Liver (tissue), 9 donors: ENCODE results near the gene KLHL2. TPM values are rescaled to one million over a fixed set of nuclear protein-coding genes. Genes with fewer than 3 reads are reported as not detected.

Source experiments
- DNase-seq: peaks from one replicate; pipeline ENCODE4 v3.0.0-alpha.2; 2017; ENCODE audit warnings: low spot score
- H3K27ac ChIP-seq, 2 donors: one replicate each; pipeline ENCODE4 v1.7.0; 2013; ENCODE audit warnings: inconsistent platforms in 2 of 2, low read length in 2 of 2, control low read depth in 1 of 2, low read depth in 1 of 2, mild to moderate bottlenecking in 1 of 2
- H3K27me3 ChIP-seq, 4 donors: one replicate each; pipeline versions ENCODE4 v1.6.1 to v1.7.0; 2013; ENCODE audit warnings: low read length in 3 of 4, inconsistent platforms in 1 of 4, mild to moderate bottlenecking in 1 of 4, moderate library complexity in 1 of 4; ENCODE audit not compliant: control insufficient read depth in 4 of 4, insufficient read depth in 4 of 4
- H3K36me3 ChIP-seq, 4 donors: one replicate each; pipeline versions ENCODE4 v1.6.1 to v1.7.0; 2013; ENCODE audit warnings: low read length in 3 of 4, mild to moderate bottlenecking in 3 of 4, low read depth in 1 of 4, moderate library complexity in 1 of 4; ENCODE audit not compliant: control insufficient read depth in 4 of 4, insufficient read depth in 3 of 4
- H3K4me1 ChIP-seq, 4 donors: one replicate each; pipeline versions ENCODE4 v1.6.1 to v1.7.0; 2013; ENCODE audit warnings: low read length in 3 of 4, mild to moderate bottlenecking in 3 of 4, moderate library complexity in 1 of 4; ENCODE audit not compliant: control insufficient read depth in 4 of 4, insufficient read depth in 4 of 4
- H3K4me3 ChIP-seq, 3 donors: one replicate each; pipeline versions ENCODE4 v1.6.1 to v1.7.0; 2013; ENCODE audit warnings: low read length in 3 of 3, control low read depth in 1 of 3, low read depth in 1 of 3, mild to moderate bottlenecking in 1 of 3
- H3K9ac ChIP-seq, 2 donors: one replicate each; pipeline ENCODE4 v1.7.0; 2013; ENCODE audit warnings: low read length in 2 of 2, mild to moderate bottlenecking in 2 of 2, moderate library complexity in 2 of 2, control low read depth in 1 of 2, low read depth in 1 of 2
- H3K9me3 ChIP-seq, 4 donors: one replicate each; pipeline versions ENCODE4 v1.6.1 to v1.7.0; 2013; ENCODE audit warnings: low read length in 3 of 4; ENCODE audit not compliant: control insufficient read depth in 4 of 4
- EGR1 ChIP-seq, 2 donors: IDR thresholded peaks; 2 replicates each; pipeline ENCODE4 v1.6.1; 2016 to 2018; ENCODE audit warnings: antibody characterized with exemption in 2 of 2, low read depth in 2 of 2
- FOXA1 ChIP-seq: IDR thresholded peaks from 2 replicates; pipeline ENCODE4 v1.6.1; 2016; ENCODE audit warnings: antibody characterized with exemption
- FOXA2 ChIP-seq: IDR thresholded peaks from 2 replicates; pipeline ENCODE4 v1.6.1; 2016; ENCODE audit warnings: antibody characterized with exemption
- GABPA ChIP-seq, 2 donors: IDR thresholded peaks in 1 of 2; conservative IDR thresholded peaks in 1 of 2; 2 replicates each; pipeline ENCODE4 v1.6.1; 2016; ENCODE audit warnings: antibody characterized with exemption in 2 of 2, mild to moderate bottlenecking in 1 of 2, moderate library complexity in 1 of 2
- HNF4A ChIP-seq, 2 donors: conservative IDR thresholded peaks; 2 replicates each; pipeline ENCODE4 v1.6.1; 2016; ENCODE audit warnings: antibody characterized with exemption in 2 of 2, mild to moderate bottlenecking in 2 of 2
- HNF4G ChIP-seq: IDR thresholded peaks from 2 replicates; pipeline ENCODE4 v1.6.1; 2016; ENCODE audit warnings: antibody characterized with exemption
- JUND ChIP-seq, 2 donors: IDR thresholded peaks; 2 replicates each; pipeline ENCODE4 v1.6.1; 2016; ENCODE audit warnings: antibody characterized with exemption in 2 of 2
- RAD21 ChIP-seq, 2 donors: IDR thresholded peaks; 2 replicates each; pipeline ENCODE4 v1.6.1; 2016; ENCODE audit warnings: antibody characterized with exemption in 2 of 2, mild to moderate bottlenecking in 2 of 2
- RXRA ChIP-seq, 2 donors: IDR thresholded peaks; 2 replicates each; pipeline ENCODE4 v1.6.1; 2017 to 2018; ENCODE audit warnings: antibody characterized with exemption in 2 of 2, mild to moderate bottlenecking in 1 of 2
- SP1 ChIP-seq: IDR thresholded peaks from 2 replicates; pipeline ENCODE4 v1.6.1; 2018; ENCODE audit warnings: antibody characterized with exemption, mild to moderate bottlenecking
- TAF1 ChIP-seq: conservative IDR thresholded peaks from 2 replicates; pipeline ENCODE4 v1.6.1; 2016; ENCODE audit warnings: antibody characterized with exemption, mild to moderate bottlenecking
- YY1 ChIP-seq: IDR thresholded peaks from 2 replicates; pipeline ENCODE4 v1.6.1; 2016; ENCODE audit warnings: antibody characterized with exemption, mild to moderate bottlenecking
- whole genome bisulfite sequencing: extraction: QIAGEN DNeasy Blood & Tissue Kit; methylation state at CpG from one replicate; pipeline ENCODE4 v1.1.7; 2013; 5-methylcytosine and 5-hydroxymethylcytosine counted together
- polyA plus RNA-seq, 2 donors: library from polyadenylated mRNA; stranded (reverse) in 1 of 2; unstranded in 1 of 2; fragments of 200-250 nt in 1 of 2; fragments of >200 nt in 1 of 2; fragmentation: Nextera tagmentation in 1 of 2; extraction: Ambion mirVana in 1 of 2; gene quantifications; one replicate each; pipeline versions ENCODE4 v1.2.1 to v1.2.3, GENCODE V29; 2013 to 2015
- total RNA-seq, 2 donors: library from RNA; depleted of rRNA; stranded (reverse); fragments of >200 nt; gene quantifications; one replicate each; pipeline ENCODE4 v1.2.3, GENCODE V29; 2014
- TF ChIP-seq, protein P1 (sequence below): IDR thresholded peaks from 2 replicates; pipeline ENCODE4 v1.6.1; 2016; ENCODE audit warnings: antibody characterized with exemption, mild to moderate bottlenecking
- TF ChIP-seq, protein P2 (sequence below): IDR thresholded peaks from 2 replicates; pipeline ENCODE4 v1.6.1; 2016; ENCODE audit warnings: antibody characterized with exemption
- donor health status: healthy.
- donor health status: healthy.
- donor health status: healthy.
- donor health status: healthy.
- donor health status: healthy.

KLHL2 gene
- total and polyA plus RNA-seq, 4 donors, result 10.0 to 37.9 (median 13.6) TPM

DNA sequence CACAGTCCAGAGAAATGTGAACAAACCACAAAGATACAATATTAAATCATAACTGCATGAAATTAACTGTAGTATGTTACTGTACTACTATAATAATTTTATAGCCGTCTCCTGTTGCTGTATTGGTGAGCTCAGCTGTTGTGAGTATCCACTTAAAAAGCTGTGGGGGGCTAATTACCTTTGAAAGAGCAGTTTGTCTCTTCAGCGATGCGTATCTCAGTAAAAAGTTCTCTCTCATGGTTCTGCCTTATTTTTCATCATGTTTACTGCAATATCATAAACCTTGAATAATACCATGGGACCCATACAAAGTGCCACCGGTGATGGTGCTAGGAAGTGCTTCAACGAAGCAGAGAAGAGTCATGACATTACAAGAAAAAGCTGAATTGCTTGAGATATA lies 111.7 kb downstream of the KLHL2 start:
- Histone ChIP-seq H3K4me3 (no peak overlapping the region), H3K9me3 (no peaks in the 10 kb centered on the region), H3K9ac (no peak overlapping the region), H3K4me1 (no peaks in the 10 kb centered on the region), H3K27ac (no peak overlapping the region), H3K27me3 (no peaks in the 10 kb centered on the region), H3K36me3 (peaks cover 0 to 12% (median 1%) of the 10 kb centered on the region in 4 donors)
- TF ChIP-seq, protein P1, sequence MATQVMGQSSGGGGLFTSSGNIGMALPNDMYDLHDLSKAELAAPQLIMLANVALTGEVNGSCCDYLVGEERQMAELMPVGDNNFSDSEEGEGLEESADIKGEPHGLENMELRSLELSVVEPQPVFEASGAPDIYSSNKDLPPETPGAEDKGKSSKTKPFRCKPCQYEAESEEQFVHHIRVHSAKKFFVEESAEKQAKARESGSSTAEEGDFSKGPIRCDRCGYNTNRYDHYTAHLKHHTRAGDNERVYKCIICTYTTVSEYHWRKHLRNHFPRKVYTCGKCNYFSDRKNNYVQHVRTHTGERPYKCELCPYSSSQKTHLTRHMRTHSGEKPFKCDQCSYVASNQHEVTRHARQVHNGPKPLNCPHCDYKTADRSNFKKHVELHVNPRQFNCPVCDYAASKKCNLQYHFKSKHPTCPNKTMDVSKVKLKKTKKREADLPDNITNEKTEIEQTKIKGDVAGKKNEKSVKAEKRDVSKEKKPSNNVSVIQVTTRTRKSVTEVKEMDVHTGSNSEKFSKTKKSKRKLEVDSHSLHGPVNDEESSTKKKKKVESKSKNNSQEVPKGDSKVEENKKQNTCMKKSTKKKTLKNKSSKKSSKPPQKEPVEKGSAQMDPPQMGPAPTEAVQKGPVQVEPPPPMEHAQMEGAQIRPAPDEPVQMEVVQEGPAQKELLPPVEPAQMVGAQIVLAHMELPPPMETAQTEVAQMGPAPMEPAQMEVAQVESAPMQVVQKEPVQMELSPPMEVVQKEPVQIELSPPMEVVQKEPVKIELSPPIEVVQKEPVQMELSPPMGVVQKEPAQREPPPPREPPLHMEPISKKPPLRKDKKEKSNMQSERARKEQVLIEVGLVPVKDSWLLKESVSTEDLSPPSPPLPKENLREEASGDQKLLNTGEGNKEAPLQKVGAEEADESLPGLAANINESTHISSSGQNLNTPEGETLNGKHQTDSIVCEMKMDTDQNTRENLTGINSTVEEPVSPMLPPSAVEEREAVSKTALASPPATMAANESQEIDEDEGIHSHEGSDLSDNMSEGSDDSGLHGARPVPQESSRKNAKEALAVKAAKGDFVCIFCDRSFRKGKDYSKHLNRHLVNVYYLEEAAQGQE, result no peak
- no peak for TF ChIP-seq RXRA (IDR thresholded peaks at IDR 0.05)
- no peak for DNase-seq
- WGBS, result 98% methylated on average over 5 of the region's 5 CpGs

DNA sequence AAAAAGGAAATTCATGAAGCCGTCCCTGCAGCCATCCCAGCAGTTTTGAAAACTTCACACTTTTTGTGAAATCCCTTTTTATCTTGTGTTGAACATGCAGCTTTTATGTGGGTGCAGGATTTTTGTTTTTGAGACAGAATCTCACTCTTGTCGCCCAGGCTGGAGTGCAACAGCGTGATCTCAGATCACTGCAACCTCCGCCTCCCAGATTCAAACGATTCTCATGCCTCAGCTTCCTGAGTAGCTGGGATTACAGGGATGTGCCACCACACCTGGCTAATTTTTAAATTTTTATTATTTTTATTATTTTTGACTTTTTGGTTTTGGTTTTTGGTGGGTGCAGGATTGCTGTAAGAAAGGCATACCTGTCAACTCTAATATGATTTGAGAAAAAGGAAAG lies 112.1 kb downstream of the KLHL2 start:
- TF ChIP-seq, protein P1, result no peak
- no peak for TF ChIP-seq EGR1 (IDR thresholded peaks at IDR 0.05; ENCODE audit: low read depth in 2 of 2)
- TF ChIP-seq TAF1, result no peak
- no peak for TF ChIP-seq YY1
- WGBS, result 94% methylated on average over 5 of the region's 5 CpGs
- peaks cover 0 to 12% (median under 1%) of the 10 kb centered on the region in 4 donors for H3K36me3 ChIP-seq
- no peak overlapping the region for H3K27ac ChIP-seq
- no peaks in the 10 kb centered on the region for H3K9me3 ChIP-seq
- no peaks in the 10 kb centered on the region for H3K4me1 ChIP-seq
- no peak for DNase-seq
- no peak overlapping the region for H3K4me3 ChIP-seq
- no peaks in the 10 kb centered on the region for H3K27me3 ChIP-seq
- no peak overlapping the region for H3K9ac ChIP-seq

DNA sequence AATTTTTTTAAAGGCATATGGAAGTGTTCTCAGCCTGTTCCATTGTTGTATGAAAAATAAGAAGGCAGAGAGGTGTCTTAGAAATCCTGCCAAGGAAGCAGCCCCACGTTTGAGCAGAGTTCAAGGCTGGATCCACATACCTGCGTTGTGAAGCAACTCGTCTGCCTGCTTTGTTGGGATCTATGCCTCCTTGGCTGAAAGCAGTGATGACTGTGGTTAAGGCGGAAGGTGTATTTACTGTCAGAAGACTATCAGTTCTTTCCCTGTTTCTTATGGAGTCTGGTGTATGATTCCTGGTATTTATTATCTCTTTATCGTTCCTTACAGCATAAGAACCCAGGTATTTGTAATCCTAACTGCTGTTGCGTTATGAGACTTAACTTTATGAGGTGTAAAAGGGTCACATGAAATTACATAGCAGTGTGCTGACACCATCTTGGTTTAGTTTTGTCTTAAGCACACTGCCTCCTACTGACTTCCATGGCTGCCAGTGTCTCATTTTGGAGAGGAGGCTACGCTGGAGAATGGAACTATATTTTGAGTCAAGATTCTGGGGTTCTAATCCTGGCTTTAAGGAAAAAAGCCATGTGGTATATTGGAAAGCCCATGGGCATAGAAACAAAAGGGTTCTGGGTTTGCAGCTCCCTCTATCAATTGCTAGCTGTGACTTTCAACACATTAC lies 117.0 kb downstream of the KLHL2 start:
- WGBS, result 92% methylated on average over 7 of the region's 7 CpGs
- Histone ChIP-seq H3K27ac (no peak overlapping the region), H3K4me3 (no peak overlapping the region), H3K4me1 (peaks cover 2 to 14% (median 7%) of the 10 kb centered on the region in 4 donors), H3K9me3 (no peaks in the 10 kb centered on the region), H3K36me3 (peaks cover 0 to 3% (median under 1%) of the 10 kb centered on the region in 4 donors), H3K27me3 (no peaks in the 10 kb centered on the region), H3K9ac (no peak overlapping the region)
- DNase-seq, result no peak
- TF ChIP-seq FOXA1, result no peak
- TF ChIP-seq RAD21 (IDR thresholded peaks at IDR 0.05), result no peak
- no peak for TF ChIP-seq JUND (IDR thresholded peaks at IDR 0.05)
- TF ChIP-seq EGR1 (IDR thresholded peaks at IDR 0.05; ENCODE audit: low read depth in 2 of 2), result no peak
- TF ChIP-seq GABPA (IDR thresholded peaks at IDR 0.05 in 1 of 2, conservative IDR thresholded peaks at IDR 0.05 in 1 of 2), result no peak
- TF ChIP-seq HNF4G, result no peak
- TF ChIP-seq, protein P1, result no peak
- no peak for TF ChIP-seq FOXA2
- TF ChIP-seq HNF4A (conservative IDR thresholded peaks at IDR 0.05), result no peak
- no peak for TF ChIP-seq SP1
- TF ChIP-seq, protein P2, sequence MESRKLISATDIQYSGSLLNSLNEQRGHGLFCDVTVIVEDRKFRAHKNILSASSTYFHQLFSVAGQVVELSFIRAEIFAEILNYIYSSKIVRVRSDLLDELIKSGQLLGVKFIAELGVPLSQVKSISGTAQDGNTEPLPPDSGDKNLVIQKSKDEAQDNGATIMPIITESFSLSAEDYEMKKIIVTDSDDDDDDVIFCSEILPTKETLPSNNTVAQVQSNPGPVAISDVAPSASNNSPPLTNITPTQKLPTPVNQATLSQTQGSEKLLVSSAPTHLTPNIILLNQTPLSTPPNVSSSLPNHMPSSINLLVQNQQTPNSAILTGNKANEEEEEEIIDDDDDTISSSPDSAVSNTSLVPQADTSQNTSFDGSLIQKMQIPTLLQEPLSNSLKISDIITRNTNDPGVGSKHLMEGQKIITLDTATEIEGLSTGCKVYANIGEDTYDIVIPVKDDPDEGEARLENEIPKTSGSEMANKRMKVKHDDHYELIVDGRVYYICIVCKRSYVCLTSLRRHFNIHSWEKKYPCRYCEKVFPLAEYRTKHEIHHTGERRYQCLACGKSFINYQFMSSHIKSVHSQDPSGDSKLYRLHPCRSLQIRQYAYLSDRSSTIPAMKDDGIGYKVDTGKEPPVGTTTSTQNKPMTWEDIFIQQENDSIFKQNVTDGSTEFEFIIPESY, result no peak
- TF ChIP-seq YY1, result no peak
